Calu3 (cell line): ENCODE results near the gene ANKFY1. TPM values are rescaled to one million over a fixed set of nuclear protein-coding genes. Genes with fewer than 3 reads are reported as not detected.

Source experiments
- BruUV-seq: library from RNA; stranded (reverse); fragments of 400-500 nt; replicated peaks from 2 replicates; lab custom pipeline; 2021; lab: Mats Ljungman, UMichigan
- CTCF ChIA-PET: fragments of 300-600 bp; sonication (Branson Sonifier 250); formaldehyde crosslinking; loops from one replicate; lab custom pipeline; 2022; ENCODE audit warnings: antibody characterized with exemption; lab: Charles Lee
- DNase-seq: peaks from one replicate; pipeline ENCODE4 v3.0.0; 2022
- H3K27ac Mint-ChIP-seq: one replicate; pipeline ENCODE4 v1.8.0; 2022; ENCODE audit warnings: mixed read lengths; ENCODE audit not compliant: unreplicated experiment
- H3K27me3 Mint-ChIP-seq: one replicate; pipeline ENCODE4 v1.8.0; 2022; ENCODE audit warnings: mixed read lengths; ENCODE audit not compliant: unreplicated experiment
- H3K36me3 Mint-ChIP-seq: one replicate; pipeline ENCODE4 v1.8.0; 2022; ENCODE audit warnings: mild to moderate bottlenecking, moderate library complexity, mixed read lengths; ENCODE audit not compliant: insufficient read depth, unreplicated experiment
- H3K4me1 Mint-ChIP-seq: one replicate; pipeline ENCODE4 v1.8.0; 2022; ENCODE audit warnings: mild to moderate bottlenecking, low read depth, mixed read lengths; ENCODE audit not compliant: unreplicated experiment
- H3K4me3 Mint-ChIP-seq: one replicate; pipeline ENCODE4 v1.8.0; 2022; ENCODE audit warnings: mild to moderate bottlenecking, low read depth, moderate library complexity, mixed read lengths; ENCODE audit not compliant: unreplicated experiment
- H3K9me3 Mint-ChIP-seq: one replicate; pipeline ENCODE4 v1.8.0; 2022; ENCODE audit warnings: low read depth, mixed read lengths; ENCODE audit not compliant: unreplicated experiment
- CTCF ChIP-seq: fragments of 200-600 bp; IDR thresholded peaks from one replicate; pipeline ENCODE4 v1.8.0; 2022; ENCODE audit warnings: antibody characterized with exemption; ENCODE audit not compliant: unreplicated experiment
- intact Hi-C: fragments of 100-400 bp; cut with micrococcal nuclease; formaldehyde crosslinking; loops from one replicate; pipeline ENCODE4 v1.10.0; 2022; ENCODE audit not compliant: unreplicated experiment
- total RNA-seq: library from RNA; stranded (reverse); gene quantifications from 2 replicates; pipeline ENCODE4 v1.2.3, GENCODE V29; 2022

Gene ANKFY1
- total RNA-seq, 1 experiment from 2014 or later: 46.8 TPM

DNA sequence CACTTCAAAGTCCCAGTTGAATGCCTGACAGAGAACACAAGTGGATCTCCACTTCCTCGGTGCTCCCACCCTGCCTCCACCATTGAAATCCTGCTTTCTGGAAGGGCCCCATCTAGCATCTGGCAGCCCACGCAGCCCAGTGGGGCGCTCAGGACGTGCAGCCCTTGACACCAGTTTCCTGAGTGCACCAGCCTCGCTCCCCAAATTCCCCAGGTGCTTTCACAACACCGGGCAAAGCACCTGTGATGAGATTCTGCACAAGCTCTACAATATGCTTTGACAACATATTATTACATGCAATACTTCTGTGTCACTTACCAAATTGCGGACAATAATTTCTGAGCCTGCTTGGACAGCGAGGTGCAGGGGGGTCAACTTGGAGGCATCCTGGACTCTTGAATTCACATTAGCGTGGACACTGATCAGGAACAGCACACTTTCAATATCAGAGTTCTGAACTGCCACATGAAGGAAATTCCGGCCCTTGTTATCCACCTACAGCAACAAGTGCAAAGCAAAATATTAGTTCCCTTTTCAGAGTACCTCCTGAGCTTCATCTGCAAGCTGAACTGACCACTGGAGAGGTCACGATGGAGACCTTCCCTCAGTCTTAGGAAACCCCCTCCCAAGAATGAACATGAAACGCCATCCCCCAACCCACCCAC lies 86.8 kb downstream of the ANKFY1 start:
- H3K36me3 Mint-ChIP-seq: peaks cover 20% of the 10 kb centered on the region
- no peak for DNase-seq
- TF ChIP-seq CTCF: no peak
- no peaks in the 10 kb centered on the region for H3K27me3 Mint-ChIP-seq
- no peak overlapping the region for H3K27ac Mint-ChIP-seq
- H3K4me1 Mint-ChIP-seq: no peaks in the 10 kb centered on the region
- no peaks in the 10 kb centered on the region for H3K9me3 Mint-ChIP-seq
- H3K4me3 Mint-ChIP-seq: no peak overlapping the region
- no TSS peak for BruUV-seq
- intact Hi-C loops: no loop called here
- CTCF ChIA-PET: no interaction called here

DNA sequence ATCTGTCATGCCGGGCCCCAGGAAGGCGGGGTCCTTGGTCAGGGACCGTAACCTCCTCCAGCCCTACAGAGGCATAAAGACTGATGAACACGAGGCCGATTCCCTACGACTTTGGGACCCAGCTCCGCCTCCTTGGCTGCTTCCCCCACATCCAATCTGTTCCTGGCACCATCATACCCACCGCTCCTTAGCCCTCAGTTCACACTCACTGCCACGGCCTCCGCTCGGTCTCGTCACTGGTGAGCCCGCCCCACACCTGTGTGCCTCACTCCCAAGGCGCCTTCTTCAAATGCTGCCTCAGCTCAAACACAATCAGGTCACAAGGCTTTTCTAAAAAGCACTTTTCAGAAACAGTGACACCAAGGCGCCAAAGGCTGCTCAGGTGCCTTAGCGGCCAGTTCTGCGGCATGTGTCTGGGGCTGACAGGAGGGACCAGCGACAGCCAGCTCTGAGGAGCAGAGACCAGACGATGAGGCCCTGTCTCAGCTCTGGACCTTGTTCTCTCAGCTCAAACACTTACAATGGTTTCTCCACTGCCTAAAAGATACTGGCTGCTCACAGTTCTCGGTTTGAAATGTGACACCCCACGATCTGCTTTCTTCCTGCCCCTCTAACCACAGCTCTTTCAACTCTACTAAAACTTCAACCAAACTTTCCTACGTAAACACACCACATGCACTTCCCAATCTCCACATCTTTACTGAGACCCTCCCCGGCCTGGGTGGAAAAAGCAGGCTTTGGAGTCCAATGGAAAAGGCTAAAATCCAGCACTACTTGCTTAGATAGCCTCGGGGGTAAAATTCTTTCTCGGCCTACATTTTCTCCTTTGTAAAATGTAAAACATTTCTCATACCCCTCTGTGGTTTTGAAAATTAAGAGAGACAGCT lies 87.6 kb downstream of the ANKFY1 start:
- no peak for TF ChIP-seq CTCF

DNA sequence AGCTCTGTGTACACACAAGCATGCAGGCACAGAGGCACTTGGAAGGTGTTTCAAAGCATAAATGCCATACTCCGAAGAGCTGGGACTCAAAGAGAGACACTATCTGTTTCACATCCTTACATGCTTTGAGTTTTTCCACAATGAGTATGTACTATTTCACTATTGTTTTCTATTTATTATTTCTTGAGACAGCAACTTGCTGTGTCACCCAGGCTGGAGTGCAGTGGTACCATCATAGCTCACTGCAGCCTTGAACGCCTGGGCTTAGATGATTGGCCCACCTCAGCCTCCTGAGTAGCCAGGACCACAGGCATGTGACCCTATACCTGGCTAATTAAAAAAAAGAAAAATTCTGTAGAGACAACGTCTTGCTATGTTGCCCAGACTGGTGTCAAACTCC lies 89.2 kb downstream of the ANKFY1 start:
- H3K27ac Mint-ChIP-seq: no peak overlapping the region
- no peaks in the 10 kb centered on the region for H3K9me3 Mint-ChIP-seq
- intact Hi-C loops: no loop called here
- DNase-seq: no peak
- H3K36me3 Mint-ChIP-seq: peaks cover 27% of the 10 kb centered on the region
- no peaks in the 10 kb centered on the region for H3K4me1 Mint-ChIP-seq
- CTCF ChIA-PET: no interaction called here
- no peak for TF ChIP-seq CTCF
- H3K4me3 Mint-ChIP-seq: no peak overlapping the region
- no peaks in the 10 kb centered on the region for H3K27me3 Mint-ChIP-seq
- BruUV-seq: no TSS peak

More for the DNA sequence above, 87.6 kb downstream of the ANKFY1 start:
- Mint-ChIP-seq H3K36me3 (peaks cover 25% of the 10 kb centered on the region), H3K27ac (no peak overlapping the region), H3K4me1 (no peaks in the 10 kb centered on the region), H3K4me3 (no peak overlapping the region), H3K9me3 (no peaks in the 10 kb centered on the region), H3K27me3 (no peaks in the 10 kb centered on the region)
- no TSS peak for BruUV-seq
- CTCF ChIA-PET: no interaction called here
- intact Hi-C loops: no loop called here
- DNase-seq: no peak

GRCh38 chr17:4173781-4174180 lies 90.0 kb downstream of the ANKFY1 start:
- no TSS peak for BruUV-seq
- H3K36me3 Mint-ChIP-seq: peaks cover 27% of the 10 kb centered on the region
- H3K9me3 Mint-ChIP-seq: no peaks in the 10 kb centered on the region
- intact Hi-C loops: no loop called here
- no peak for TF ChIP-seq CTCF
- H3K4me1 Mint-ChIP-seq: no peaks in the 10 kb centered on the region
- H3K27me3 Mint-ChIP-seq: no peaks in the 10 kb centered on the region
- CTCF ChIA-PET: no interaction called here
- DNase-seq: no peak
- no peak overlapping the region for H3K4me3 Mint-ChIP-seq
- no peak overlapping the region for H3K27ac Mint-ChIP-seq
